ENCODE measurements around the gene CFAP410.
"Not testable (repeated sequence)": the region's sequence is repeated elsewhere in the genome, so short reads cannot be mapped to it uniquely, and the experiment has no call there.

Gene CFAP410

DNA sequence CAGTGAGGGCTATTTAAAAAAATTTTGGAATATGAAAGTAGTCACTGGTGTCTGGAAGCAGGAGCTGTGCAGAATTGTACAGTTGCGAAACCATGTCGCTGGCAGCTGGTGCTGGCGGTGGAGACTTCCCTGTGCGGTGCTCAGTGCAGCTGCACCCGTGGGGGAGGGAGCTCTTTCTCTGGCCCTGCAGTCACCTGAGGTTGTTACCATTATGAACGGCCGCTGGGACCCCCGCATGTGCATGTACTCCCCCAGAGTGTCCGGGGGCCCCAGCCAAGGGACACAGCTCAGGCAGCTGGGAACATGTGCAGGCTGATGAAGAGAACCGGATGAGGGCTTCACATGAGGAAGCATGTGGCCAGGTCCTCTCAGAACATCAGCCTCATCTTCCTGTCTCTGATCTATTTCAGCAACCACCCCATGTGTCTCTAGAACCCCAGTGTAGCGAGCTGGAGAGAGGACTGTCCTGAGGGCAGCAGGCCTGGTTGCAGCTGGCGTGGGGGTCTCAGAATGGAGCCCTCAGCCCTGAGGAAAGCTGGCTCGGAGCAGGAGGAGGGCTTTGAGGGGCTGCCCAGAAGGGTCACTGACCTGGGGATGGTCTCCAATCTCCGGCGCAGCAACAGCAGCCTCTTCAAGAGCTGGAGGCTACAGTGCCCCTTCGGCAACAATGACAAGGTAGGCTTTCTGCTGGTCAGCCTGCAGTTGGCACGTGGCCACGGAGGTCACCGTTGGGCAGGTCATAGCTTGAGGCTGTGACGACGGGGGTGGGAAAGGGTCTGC lies 14.2 kb upstream of the CFAP410 start, which contains the start of gene TRPM2:
Gene TRPM2 (plus strand): TSS at position 431 of the 780 bp plus-strand sequence. CDS start 80 bp downstream, at position 511.
- intact Hi-C loops (cut with DNase I): no loop called here
- peak in 7 of 10 donors; percentile 48 to 93 (median 69) for DNase-seq

- intact Hi-C loops (cut with DNase I): no loop called here
- peak in 2 of 10 donors; percentile 52 to 74 for DNase-seq
Measured at GRCh38 chr21:44352253-44352860, 13.2 kb upstream of the CFAP410 start.

DNA sequence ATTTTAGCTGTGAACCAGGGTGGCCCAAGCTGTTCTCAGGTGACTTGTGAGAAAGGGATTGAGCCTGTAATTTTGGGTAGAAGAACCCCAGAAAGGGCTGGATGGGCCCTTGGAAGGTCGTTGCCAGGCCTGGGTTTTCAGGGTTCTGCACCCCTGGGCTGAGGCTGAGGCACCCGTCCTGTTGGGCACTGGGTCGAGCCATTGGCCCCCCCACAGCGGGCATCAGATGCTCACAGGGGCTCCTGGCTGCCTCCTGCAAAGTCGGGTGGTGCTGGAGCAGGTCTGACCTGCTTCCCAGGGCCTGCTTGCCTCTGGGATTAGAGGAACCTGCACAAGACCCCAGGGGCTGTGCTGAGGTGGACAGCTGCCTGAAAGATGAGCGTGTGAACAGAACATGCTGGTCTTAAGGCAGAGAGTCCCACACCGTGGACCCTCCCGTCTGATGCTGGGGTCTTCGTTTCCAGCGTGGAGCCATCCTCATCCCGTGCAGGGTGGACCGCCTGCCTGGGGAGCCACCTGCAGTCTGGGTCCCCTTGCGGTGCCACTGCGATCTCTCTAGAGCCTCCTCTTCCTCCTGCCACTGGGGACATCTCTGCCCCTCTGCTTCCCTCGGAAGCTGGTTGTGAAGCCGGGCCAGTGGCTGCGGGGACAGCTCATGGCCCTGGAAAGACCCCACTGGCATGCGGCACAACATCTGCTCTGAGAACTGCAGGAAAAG lies 12.5 kb upstream of the CFAP410 start:
- DNase-seq: peak in 3 of 10 donors; percentile 67 to 80 (median 76)
- intact Hi-C loops (cut with DNase I): no loop called here

DNA sequence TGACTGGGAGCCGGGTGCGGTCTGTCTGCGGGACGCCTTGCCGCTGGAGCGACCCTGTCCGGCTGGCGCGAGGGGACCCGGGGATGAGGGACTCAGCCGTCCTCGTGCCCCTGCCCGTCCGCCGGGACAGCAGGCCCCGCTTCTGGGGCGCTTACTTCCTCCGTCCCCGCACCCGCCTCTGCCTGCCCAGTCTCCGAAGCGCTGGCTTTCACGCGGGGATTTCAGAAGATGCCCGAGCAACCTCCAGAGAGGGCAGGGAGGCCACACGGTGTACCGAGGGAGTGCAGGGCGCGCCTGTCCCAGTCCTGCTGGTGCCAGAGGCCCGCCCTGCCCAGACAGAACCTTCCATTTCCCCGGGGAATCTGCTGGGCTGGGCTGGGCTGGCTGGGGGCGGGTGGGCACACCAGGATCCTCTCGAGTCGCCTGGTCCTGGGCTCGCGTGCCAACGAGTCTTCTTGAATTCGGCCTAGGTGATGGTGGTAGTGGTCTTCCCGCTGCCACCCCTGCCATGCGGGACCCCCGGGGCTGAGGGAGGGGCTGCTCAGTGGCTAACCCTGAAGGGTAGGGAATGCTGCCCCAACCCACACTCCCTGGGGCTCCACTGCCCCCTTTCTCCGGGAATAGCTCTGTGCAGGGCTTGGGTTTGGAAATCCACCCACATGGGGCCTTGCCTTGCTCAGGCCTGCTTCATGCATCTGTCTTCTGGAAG lies 11.7 kb upstream of the CFAP410 start:
- DNase-seq: peak in 4 of 10 donors; percentile 31 to 85 (median 78)
- intact Hi-C loops (cut with DNase I): no loop called here

DNA sequence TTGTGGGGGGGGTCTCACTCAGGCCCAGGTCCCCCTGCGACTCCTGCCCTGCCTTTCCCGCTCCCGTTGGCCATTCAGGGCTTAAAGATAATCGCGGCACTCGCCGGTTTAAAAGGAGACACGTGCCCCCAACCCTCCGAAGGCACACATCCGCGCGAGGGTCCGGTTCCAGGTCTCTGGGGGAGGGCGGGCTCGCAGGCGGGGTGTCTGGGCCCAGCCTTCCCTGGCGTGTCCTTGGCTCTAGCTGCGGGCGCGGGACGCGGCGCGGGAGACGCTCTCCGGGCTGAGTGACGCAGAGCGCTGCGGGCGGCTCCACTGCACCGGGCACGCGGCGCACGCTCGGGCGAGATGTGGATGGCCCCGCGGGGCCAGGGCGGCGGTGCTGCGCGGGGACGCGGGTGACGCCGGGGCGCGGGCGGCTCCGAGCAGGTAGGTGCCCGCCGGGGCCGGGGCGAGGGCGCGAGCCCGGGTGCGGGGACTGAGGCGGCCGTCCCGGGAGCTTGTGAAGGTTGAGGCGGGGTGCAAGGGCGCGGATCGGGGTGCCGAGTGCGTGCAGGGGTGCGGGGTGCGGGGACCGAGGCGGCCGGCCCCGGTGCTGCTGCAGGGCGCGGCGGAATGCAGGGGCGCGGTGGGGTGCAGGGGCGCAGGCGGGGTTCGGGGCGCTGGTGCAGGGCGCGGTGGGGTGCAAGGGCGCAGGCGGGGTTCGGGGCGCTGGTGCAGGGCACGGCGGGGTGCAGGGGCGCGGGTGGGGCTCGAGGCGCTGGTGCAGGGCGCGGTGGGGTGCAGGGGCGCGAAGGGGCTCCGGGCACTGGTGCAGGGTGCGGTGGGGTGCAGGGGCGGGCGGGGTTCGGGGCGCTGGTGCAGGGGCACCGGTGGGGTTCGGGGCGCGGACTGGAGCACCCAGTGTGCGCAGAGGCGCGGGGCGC lies 10.9 kb upstream of the CFAP410 start:
- peak in 8 of 10 donors; percentile 44 to 95 (median 65) for DNase-seq
- intact Hi-C loops (cut with DNase I): no loop called here

DNA sequence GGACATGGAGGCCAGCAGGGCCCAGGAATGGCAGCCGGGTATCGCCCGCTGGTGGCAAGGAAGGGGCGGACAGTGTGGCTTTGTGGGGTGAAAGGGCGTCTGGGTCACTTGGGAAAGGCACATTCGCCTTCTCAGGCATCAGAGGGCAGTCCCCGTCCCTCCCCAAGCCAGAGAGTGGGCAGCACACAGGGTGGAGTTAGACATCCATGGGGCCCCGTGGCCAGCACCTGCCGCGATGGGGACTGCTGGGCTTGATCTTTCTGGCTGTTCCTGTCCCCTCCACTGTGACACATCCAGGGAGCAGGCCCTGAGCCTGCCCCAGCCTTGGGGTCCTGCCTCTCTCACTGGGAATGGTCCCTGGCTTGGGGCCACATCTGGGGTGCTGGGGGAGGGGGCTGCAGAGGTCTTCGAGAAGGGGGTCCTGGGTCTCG lies 10.2 kb upstream of the CFAP410 start:
- peak in 3 of 10 donors; percentile 60 to 73 (median 70) for DNase-seq
- intact Hi-C loops (cut with DNase I): no loop called here

GRCh38 chr21:44348861-44349260 lies 9.7 kb upstream of the CFAP410 start:
- peak in 3 of 10 donors; percentile 46 to 63 (median 49) for DNase-seq
- intact Hi-C loops (cut with DNase I): no loop called here

DNA sequence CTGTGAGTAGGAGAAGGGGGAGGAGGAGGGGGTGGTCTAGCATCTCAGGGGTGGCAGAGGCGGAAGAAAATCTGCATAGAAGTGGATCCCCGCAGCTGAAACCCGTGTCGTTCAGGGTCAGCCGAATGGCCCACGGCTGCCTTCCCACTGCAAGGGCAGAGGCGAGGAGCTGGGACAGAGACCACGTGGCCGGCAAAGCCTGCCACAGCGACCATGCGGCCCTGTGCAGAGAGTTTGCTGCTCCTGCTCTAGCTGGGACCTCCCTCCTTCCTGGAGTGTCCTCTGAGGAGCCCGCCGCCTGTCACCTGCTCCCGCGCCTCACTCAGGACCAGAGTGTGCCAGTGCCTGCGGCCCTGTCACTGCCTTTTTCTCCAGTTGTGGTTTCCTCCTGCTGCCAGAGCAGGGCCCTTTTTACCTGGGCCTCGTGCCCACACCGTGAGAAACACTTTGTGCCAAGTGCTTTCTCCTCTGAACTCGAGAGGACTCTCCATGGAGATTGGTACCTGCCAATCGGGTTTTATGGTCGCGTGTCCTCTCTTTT lies 8.8 kb upstream of the CFAP410 start:
- peak in 2 of 10 donors; percentile 62 to 65 for DNase-seq
- intact Hi-C loops (cut with DNase I): no loop called here

- DNase-seq: peak in 2 of 10 donors; percentile 41 to 45
- intact Hi-C loops (cut with DNase I): no loop called here
Measured at GRCh38 chr21:44345495-44345894, 6.3 kb upstream of the CFAP410 start.

- peak in 2 of 10 donors; percentile 63 to 77 for DNase-seq
- intact Hi-C loops (cut with DNase I): no loop called here
Measured at GRCh38 chr21:44344541-44345183, 5.5 kb upstream of the CFAP410 start.

DNA sequence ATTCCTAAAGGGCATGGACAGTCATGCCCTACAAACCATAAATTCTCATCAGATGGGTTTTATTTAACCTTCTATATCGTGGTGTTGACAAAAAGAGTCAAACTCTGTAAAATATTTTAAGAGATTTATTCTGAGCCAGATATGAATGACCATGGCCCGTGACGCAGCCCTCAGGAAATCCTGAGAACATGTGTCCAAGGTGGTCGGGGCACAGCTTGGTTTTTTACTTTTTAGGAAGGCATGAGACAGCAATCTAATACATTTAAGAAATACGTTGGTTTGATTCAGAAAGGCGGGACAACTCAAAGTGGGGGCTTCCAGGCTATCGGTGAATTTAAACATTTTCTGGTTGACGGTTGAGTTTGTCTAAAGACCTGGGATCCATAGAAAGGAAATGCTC lies 3.8 kb upstream of the CFAP410 start:
- intact Hi-C loops (cut with DNase I): not testable (repeated sequence)
- peak in 2 of 10 donors; percentile 1 to 40 for DNase-seq

- peak in 2 of 10 donors; percentile 6 to 51 for DNase-seq
- intact Hi-C loops (cut with DNase I): not testable (repeated sequence)
Measured at GRCh38 chr21:44341726-44342458, 2.7 kb upstream of the CFAP410 start.

DNA sequence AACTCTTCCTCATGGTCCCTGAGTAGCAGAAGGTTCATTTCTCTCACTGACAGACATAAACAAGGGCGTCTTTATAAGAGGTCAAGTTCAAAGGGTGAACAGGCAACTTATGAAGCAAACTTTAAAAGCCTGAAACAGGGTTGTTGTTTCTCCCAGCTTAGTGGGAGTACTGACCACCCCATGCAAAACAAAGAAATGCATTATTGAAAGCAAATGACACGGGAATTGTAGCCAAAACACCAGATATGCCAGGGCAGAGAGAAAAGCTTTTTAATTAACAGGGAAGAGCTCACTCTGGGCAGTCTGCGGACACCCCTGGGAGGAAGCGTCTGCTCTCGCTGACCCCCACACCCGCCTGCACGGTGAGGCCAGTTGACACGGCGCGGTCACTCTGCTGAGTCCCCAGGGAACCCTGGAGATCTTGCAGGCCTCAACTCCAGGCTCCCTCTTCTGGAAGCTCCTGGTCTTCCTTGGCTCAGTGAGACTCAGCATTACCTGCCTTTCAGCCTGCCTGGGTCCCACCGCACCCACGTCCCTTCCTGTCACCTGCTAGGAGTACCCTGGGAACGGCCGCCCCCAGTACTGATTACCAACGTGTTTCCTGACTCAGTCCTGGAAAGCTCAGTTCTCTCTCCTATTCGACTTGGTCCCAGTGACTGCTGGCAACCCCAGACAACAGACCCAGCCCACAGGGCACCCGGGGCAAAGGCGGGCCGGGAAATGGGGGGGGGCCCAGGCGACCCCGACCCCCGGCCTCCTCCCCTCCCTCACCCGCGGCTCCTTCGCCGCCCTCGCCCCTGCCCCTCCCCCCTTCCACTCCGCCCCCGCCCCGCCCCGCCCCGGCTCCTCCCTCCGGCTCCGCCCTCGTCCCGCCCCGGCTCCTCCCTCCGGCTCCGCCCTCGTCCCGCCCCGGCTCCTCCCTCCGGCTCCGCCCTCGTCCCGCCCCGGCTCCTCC lies 972 bp downstream of the CFAP410 start:
- intact Hi-C loops (cut with DNase I): loop anchor here (5.0 kb wide), 2 partner anchors 36 to 331 kb away; partner anchors contain the start of gene PFKL
- DNase-seq: peak in 8 of 10 donors; percentile 40 to 94 (median 59)

DNA sequence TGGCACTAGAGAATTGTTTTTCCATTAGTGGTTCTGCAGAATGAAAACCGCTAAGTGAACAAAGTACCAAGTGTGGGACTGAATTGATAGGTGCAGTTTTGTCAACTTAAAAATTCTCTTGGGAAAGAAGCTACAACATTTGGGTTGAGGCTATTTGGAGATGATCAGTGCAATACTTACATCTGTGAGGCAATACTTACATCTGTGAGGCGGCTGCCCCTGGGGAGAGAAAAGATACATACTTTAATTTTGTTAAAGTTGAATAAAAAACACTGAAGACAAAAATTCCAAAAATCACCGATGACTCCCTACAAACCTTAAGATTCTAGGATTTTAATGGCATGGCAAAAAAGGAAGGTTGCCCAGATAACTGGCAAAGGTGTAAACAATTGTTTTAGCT lies 1.7 kb downstream of the CFAP410 start:
- no peak for DNase-seq
- intact Hi-C loops (cut with DNase I): loop anchor here (5.0 kb wide), 2 partner anchors 35 to 330 kb away; partner anchors contain the start of gene PFKL

- intact Hi-C loops (cut with DNase I): loop anchor here (5.0 kb wide), 2 partner anchors 33 to 328 kb away; partner anchors contain the start of gene PFKL
- no peak for DNase-seq
Measured at GRCh38 chr21:44335266-44336059, 3.7 kb downstream of the CFAP410 start.
